ENCODE data around the gene BTBD8.
A peak's percentile ranks its signal among the peaks of the same experiment; 100 is the strongest.
"Not testable (repeated sequence)": the region's sequence is repeated elsewhere in the genome, so short reads cannot be mapped to it uniquely, and the experiment has no call there.

The BTBD8 gene

GRCh38 chr1:92080128-92080985 lies at the start of gene BTBD8:
TSS of gene BTBD8 (plus strand) at chr1:92080345. CDS start at chr1:92080572, 227 bp downstream.
- DNase-seq, result peak; percentile 90

DNA sequence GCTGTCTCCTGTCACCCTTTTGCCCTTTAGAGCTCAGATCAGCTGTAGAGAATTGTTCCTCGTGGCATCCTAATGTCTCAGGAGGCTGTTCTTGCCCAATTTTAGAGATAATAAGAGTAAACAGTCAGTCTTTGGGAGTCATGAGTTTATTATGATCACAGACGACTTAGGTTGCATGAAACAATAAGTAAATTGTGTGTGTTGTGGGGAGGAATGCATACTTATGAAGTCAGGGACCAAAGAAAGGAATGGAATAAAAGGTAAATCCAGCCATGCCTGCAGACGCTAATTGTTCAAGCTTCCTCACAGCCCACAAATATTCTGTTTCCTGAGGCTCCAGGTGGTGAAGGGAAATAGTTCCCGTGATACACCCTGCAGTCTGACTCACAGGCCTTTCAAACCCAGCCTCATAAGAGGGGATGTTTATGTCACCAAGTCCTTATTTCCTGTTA lies 49.5 kb upstream of the BTBD8 start:
- no peak for DNase-seq

- no peak for DNase-seq
Observed at GRCh38 chr1:92031281-92032110, 48.6 kb upstream of the BTBD8 start.

- DNase-seq, result no peak
Observed at GRCh38 chr1:92037400-92037799, 42.7 kb upstream of the BTBD8 start.

DNA sequence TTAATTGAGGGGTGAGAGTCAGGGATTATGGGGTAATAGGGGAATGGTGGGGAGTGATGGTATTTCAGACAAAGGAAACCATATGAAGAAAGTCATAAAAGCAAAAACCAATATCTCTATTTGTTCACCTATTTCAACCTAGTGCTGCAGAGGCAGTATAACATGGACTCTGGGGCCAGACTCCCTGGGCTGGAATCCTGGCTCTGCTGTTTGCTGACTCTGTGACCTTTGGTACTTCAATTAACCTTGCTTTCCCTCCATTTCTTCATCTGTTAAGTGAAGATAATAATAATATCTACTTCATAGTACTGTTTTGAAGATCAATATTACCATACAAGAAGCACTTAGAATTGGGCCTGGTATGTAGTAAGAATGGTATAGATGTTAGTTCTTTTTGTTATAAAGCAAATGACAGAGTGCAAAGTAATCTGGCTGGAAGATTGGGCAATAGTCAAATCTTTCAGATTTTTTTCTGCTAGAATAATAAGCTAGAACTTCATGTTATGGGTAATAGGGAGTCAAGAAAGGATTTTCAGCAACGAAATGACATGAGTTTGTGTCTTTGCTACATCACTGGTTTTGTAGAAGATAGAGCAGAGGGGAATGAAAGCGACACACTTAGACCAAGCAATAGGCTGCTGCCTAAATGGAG lies 41.3 kb upstream of the BTBD8 start:
- DNase-seq, result no peak

DNA sequence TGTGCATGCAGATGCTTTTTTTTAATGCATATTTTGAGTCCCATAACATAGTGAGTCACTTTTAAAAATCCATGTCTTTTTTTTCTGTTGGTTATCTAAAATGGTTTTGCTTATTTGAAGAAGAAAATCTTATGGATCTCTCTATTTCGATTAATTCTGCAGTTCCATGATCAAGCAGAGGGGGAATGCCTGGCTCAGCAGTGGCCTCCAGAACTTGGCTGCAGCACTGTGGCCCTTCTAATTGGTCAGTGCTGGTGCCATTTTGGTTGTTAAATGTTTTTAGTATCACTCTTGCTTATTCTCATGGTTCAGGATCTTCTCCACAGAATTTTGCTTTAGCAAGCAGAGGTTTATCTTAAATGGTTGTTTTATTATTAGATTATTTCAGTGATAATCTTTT lies 39.2 kb upstream of the BTBD8 start:
- DNase-seq, result no peak

DNA sequence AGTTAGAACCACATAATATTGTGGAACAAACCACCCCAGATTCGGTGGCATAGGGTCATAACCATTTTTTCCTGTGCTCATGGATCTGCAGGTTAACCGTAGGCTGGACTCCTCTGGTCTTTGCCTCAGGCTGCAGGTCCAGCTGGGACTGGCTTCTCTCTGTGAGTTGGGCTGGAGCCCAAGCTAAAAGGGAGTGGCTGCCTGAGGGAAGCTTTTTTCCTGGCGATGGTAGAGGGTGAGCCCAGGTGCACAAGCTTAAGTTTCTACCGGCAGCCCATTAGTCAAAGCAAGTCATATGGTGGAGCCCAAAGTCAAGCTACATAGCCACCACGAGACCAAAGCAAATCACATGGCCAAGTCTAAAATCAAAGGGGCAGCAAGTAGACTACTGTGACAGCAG lies 36.5 kb upstream of the BTBD8 start:
- no peak for DNase-seq

DNA sequence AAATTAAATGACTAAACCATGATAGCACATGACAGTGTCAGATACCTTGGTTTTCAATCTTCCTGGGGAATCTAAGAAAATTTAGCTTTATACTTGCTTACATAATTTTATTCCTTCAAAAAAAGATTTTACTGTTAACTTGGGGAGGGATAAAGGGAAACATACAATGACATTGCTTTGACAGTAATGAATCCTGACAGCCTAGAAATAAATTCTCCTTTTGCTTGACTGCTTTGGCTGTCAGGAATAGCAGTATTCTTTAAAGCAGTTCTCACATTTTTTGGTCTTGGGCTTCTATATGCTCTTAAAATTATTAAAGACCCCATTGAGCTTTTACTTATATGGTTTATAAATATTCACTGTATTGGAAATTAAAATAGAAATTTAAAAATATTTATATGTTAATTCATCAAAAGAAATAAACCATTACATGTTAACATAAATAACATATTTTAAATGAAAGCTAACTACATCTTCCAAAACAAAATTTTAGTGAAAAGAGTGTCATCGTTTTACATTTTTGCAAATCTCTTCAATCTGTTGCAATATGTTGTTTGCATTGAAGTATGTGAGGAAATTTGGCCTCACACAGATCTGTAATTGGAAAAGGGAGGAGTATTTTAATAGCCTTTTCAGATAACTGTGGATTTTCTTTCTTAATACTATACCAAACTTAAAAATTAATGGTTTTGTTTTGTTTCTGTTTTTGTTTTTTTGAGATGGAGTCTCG lies 34.2 kb upstream of the BTBD8 start:
- DNase-seq, result no peak

- DNase-seq, result no peak
Observed at GRCh38 chr1:92051948-92052347, 28.2 kb upstream of the BTBD8 start.

DNA sequence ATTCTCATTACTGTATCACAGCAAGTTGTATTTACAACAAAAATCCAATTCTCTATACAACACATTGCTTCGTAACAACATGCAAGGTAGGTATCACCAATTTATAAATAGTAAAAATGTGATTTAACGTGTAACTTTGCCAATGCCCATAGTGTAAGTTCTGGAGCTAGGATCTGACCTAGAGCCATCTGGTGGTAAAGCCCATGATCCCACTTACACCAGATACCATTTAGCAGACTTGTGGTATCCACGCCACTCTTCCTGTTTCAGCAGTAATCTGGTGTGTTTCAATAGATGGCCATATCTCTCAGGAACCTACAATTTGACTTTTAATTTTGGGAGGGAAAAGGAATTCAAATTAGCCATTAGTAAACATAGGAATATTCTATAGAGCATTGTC lies 15.1 kb upstream of the BTBD8 start:
- DNase-seq, result no peak

DNA sequence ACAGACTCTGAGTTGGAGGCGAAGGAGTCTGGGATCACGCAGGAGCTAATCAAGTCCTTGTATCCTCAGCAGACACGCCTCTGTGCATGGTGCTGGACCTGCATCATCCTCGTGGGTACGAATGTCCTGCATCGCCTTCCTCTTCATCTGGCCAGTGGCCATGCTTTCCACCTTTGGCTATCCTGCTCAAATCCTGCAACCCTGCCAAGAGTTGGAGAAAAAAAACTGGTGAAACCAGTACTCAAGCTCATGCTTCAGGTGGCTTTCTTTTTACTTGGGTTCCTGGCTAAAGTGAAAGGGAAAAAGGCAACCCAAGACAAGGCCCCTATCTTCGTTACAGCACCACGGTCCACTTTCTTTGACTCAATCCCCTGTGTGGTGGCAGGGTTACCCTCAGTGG lies 13.8 kb upstream of the BTBD8 start:
- no peak for DNase-seq

GRCh38 chr1:92070892-92071291 lies 9.3 kb upstream of the BTBD8 start:
- no peak for DNase-seq

- not testable (repeated sequence) for DNase-seq
Observed at GRCh38 chr1:92074446-92074845, 5.7 kb upstream of the BTBD8 start.

GRCh38 chr1:92075311-92075710 lies 4.8 kb upstream of the BTBD8 start, which contains the start of gene SETSIP:
TSS of gene SETSIP (minus strand) at chr1:92075411. CDS start at chr1:92075411, 0 bp downstream.
- DNase-seq, result no peak

DNA sequence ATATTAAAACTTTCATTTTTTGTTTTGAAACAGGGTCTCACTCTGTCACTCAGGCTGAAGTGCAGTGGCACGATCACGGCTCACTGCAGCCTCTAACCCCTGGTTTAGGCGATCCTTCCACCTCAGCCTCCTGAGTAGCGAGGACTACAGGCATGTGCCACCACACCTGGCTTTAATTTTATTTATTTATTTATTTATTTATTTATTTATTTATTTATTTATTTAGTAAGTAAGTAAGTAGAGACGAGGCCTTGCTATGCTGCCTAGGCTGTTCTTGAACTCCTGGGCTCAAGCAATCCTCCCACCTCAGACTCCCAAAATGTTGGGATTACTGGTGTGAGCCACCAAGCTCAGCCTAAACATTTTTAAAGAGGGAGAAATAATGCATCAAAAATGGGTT lies 3.8 kb upstream of the BTBD8 start:
- DNase-seq, result no peak

- DNase-seq, result not testable (repeated sequence)
Observed at GRCh38 chr1:92078077-92078476, 2.1 kb upstream of the BTBD8 start.

DNA sequence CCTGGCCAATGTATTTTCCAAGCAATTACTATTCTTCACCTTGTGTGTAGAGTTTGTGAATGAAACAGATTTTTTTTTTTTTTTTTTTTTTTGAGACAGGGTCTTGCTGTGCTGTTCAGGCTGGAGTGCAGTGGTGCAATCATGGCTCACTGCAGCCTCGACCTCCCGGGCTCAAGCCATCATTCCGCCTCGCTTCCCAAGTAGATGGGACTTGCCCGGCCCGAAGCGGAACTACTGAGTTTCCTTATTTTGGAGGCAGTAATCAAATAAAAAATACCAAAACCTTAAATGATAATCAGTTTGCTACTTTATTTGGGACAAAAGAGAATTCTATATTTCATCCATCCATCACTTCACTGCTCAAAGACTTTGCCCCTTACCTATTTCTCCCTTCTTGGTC lies 704 bp upstream of the BTBD8 start:
- DNase-seq, result no peak

DNA sequence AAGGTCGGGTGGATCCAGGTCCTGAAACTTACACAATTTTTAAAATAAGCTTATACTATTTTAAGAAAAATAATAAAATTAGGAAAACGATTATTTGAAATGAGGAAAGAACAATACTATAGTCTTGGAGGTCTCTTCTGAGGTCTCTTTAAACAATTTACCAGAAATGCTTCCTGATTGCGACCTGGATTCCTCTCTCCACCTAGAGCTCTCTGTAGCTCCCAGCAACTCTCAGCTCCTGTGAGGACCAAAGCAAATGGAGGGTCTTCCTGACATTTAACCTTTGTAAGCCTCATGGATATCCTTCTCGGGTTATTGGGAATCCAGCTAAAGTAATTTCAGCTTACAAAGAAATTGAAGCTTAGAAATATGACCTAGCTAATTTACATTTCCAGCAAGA lies 886 bp downstream of the BTBD8 start:
- no peak for DNase-seq

DNA sequence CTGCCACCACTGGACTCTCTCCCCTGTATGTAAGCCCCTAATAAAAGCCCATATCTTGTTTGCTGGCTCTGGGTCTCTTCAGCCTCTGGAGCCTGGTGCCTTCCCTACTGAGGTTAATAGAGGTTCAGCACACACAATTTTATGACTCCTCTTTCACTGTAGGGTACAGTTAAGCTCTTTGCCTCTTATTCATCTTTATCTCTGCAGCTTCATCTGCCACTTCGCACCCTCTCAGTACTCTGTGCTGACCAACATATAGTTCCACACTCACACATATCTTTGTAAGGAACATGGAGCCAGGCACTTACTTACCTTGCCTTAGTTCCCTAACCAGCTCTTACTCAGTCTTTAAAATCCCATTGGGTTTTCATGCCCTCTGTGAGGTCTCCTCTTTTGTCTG lies 4.5 kb downstream of the BTBD8 start:
- DNase-seq, result no peak

DNA sequence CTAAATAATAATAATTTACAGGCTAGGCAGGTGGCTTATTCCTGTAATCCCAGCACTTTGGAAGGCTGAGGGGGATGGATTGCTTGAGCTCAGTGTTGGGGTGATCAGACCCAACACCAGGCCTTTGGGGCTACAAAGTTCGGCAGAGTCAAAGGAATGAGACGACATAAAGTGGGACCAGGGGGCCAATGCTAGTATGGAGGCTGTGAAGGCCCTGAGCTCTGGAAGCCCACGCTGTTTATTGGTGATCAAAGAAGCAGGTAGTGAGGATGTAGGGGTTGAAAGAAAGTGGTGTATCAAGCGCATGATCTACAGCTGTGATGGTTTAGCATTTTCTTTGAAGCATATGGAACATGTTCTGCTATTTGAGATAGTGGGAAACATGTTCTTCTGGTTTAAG lies 5.6 kb downstream of the BTBD8 start:
- no peak for DNase-seq

DNA sequence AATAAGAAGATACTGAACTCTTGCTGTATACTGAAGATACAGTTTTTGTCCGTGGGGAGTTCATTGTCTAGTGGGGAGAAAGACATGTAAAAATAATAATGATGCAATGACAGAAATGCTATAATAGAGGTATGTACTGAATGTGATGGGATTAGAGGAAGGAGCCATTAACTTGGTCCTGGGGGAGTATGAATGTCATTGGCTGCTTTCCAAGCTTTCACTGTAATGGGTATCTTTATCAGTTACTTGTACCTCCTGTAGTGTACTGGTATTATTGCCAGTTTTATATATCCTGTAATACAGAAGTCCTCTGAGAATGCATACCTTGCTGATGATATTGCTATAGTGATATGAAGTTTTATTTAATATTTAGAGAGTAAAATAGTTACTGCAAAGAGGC lies 7.4 kb downstream of the BTBD8 start:
- peak; percentile 9 for DNase-seq

DNA sequence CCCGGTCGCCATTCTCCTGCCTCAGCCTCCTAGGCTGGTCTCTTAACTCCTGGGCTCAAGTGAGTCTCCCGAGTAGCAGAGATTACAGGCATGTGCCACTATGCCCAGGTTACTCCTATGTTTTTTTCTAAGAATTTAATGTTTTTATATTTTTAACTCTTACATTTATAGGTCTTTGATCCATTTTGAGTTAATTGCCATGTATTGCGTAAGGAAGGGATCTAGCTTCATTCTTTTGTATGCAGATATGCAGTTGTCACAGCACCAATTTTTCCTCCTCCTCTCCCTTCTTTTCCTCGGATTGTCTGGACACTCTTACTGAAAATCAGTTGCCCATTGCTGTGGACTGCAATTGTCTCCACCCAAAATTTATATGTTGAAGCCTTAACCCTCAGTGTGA lies 11.5 kb downstream of the BTBD8 start:
- DNase-seq, result no peak

GRCh38 chr1:92094090-92094489 lies 13.9 kb downstream of the BTBD8 start:
- no peak for DNase-seq
